Endodermal cell (in vitro differentiated cells): ENCODE results near the gene DNMBP. TPM values are rescaled to one million over a fixed set of nuclear protein-coding genes. Genes with fewer than 3 reads are reported as not detected.

Experiments
- DNase-seq: peaks from one replicate; pipeline ENCODE4 v3.0.0-alpha.2; 2017
- H3K27ac ChIP-seq: 2 replicates; pipeline ENCODE4 v1.5.1; 2013; ENCODE audit warnings: mild to moderate bottlenecking, low read depth, low read length, moderate library complexity
- H3K27me3 ChIP-seq: 2 replicates; pipeline ENCODE4 v1.6.1; 2013; ENCODE audit warnings: mild to moderate bottlenecking, low read length, moderate library complexity; ENCODE audit not compliant: insufficient read depth, control insufficient read depth, poor library complexity, severe bottlenecking
- H3K36me3 ChIP-seq: 2 replicates; pipeline ENCODE4 v1.7.0; 2013; ENCODE audit warnings: mild to moderate bottlenecking, low read length, moderate library complexity; ENCODE audit not compliant: control insufficient read depth, insufficient read depth
- H3K4me1 ChIP-seq: one replicate; pipeline ENCODE4 v1.7.0; 2013; ENCODE audit warnings: low read length; ENCODE audit not compliant: control insufficient read depth, insufficient read depth
- H3K4me3 ChIP-seq: 2 replicates; pipeline ENCODE4 v1.5.1; 2013; ENCODE audit warnings: mild to moderate bottlenecking, low read length, moderate library complexity
- H3K9ac ChIP-seq: 2 replicates; pipeline ENCODE4 v1.6.1; 2013; ENCODE audit warnings: mild to moderate bottlenecking, low read length, moderate library complexity; ENCODE audit not compliant: poor library complexity, severe bottlenecking; ENCODE audit errors: extremely low read depth
- H3K9me3 ChIP-seq: 2 replicates; pipeline ENCODE4 v1.6.1; 2013; ENCODE audit warnings: mild to moderate bottlenecking, low read length, moderate library complexity; ENCODE audit not compliant: control insufficient read depth
- H3K27ac Mint-ChIP-seq: 2 replicates; pipeline ENCODE4 v1.8.0; 2020; ENCODE audit warnings: mixed read lengths
- H3K27me3 Mint-ChIP-seq: 2 replicates; pipeline ENCODE4 v1.8.0; 2021; ENCODE audit warnings: mild to moderate bottlenecking, mixed read lengths; ENCODE audit not compliant: insufficient read depth
- H3K36me3 Mint-ChIP-seq: 2 replicates; pipeline ENCODE4 v1.8.0; 2020; ENCODE audit warnings: low read depth, mixed read lengths
- H3K4me1 Mint-ChIP-seq: 2 replicates; pipeline ENCODE4 v1.8.0; 2020; ENCODE audit warnings: mixed read lengths
- H3K4me3 Mint-ChIP-seq: 2 replicates; pipeline ENCODE4 v1.8.0; 2020; ENCODE audit warnings: mild to moderate bottlenecking, moderate library complexity, mixed read lengths
- H3K9me3 Mint-ChIP-seq: 2 replicates; pipeline ENCODE4 v1.8.0; 2020; ENCODE audit warnings: mild to moderate bottlenecking, mixed read lengths
- CTCF ChIP-seq: fragments of 200-600 bp; sonication (generic); conservative IDR thresholded peaks from 2 replicates; pipeline ENCODE4 v1.5.0; 2021; ENCODE audit warnings: antibody characterized with exemption, mild to moderate bottlenecking
- WGBS, 2 experiments: methylation state at CpG; one replicate each; pipeline versions ENCODE4 v1.1.5 to v1.1.7; 2013; ENCODE audit warnings: missing lambda C conversion rate in 2 of 2, mixed read lengths in 1 of 2; ENCODE audit not compliant: insufficient coverage in 1 of 2, insufficient read length in 1 of 2; 5-methylcytosine and 5-hydroxymethylcytosine counted together
- total RNA-seq, 2 donors: library from RNA; stranded (reverse); fragmentation: NEBNext Ultra II Directional in 1 of 2; extraction: Animal tissue kit (Norgen Biotek cat#: 25700) in 1 of 2; gene quantifications; 2 replicates in 1 of 2; 3 replicates in 1 of 2; pipeline ENCODE4 v1.2.1, GENCODE V29; 2021

Gene DNMBP
- total RNA-seq, 2 donors from 2014 or later = 45.4 to 85.4 TPM

- Mint-ChIP-seq H3K4me1 (peaks cover 40% of the 10 kb centered on the region), H3K9me3 (peaks cover 4% of the 10 kb centered on the region), H3K27me3 (peaks cover 3% of the 10 kb centered on the region), H3K36me3 (no peaks in the 10 kb centered on the region), H3K27ac (no peak overlapping the region), H3K4me3 (no peak overlapping the region)
- no peak for DNase-seq
- TF ChIP-seq CTCF = no peak
- no peak overlapping the region for H3K9ac ChIP-seq
- H3K27me3 ChIP-seq = no peaks in the 10 kb centered on the region
- H3K36me3 ChIP-seq = no peaks in the 10 kb centered on the region
- peaks cover 9% of the 10 kb centered on the region for H3K4me1 ChIP-seq
- 88 to 89% methylated on average over 10 to 11 of the region's 11 CpGs for WGBS, 2 experiments
- no peaks in the 10 kb centered on the region for H3K9me3 ChIP-seq
- H3K27ac ChIP-seq = no peak overlapping the region
- H3K4me3 ChIP-seq = no peak overlapping the region
Measured at GRCh38 chr10:100020886-100021253, 11.1 kb upstream of the DNMBP start.

- no peak for DNase-seq
- TF ChIP-seq CTCF = no peak
- H3K9me3 ChIP-seq = no peaks in the 10 kb centered on the region
- Mint-ChIP-seq H3K4me3 (no peak overlapping the region), H3K27me3 (no peaks in the 10 kb centered on the region), H3K27ac (peak overlapping the region; percentile 15), H3K36me3 (no peaks in the 10 kb centered on the region), H3K4me1 (peaks cover 35% of the 10 kb centered on the region), H3K9me3 (no peaks in the 10 kb centered on the region)
- H3K4me1 ChIP-seq = peaks cover 9% of the 10 kb centered on the region
- 75 to 82% methylated on average over 3 to 5 of the region's 5 CpGs for WGBS, 2 experiments
- H3K27ac ChIP-seq = peak overlapping the region; percentile 17
- H3K36me3 ChIP-seq = no peaks in the 10 kb centered on the region
- no peak overlapping the region for H3K4me3 ChIP-seq
- no peak overlapping the region for H3K9ac ChIP-seq
- no peaks in the 10 kb centered on the region for H3K27me3 ChIP-seq
Measured at GRCh38 chr10:100020142-100020885, 10.6 kb upstream of the DNMBP start.

- Mint-ChIP-seq H3K27me3 (no peaks in the 10 kb centered on the region), H3K9me3 (no peaks in the 10 kb centered on the region), H3K4me3 (no peak overlapping the region), H3K4me1 (peaks cover 29% of the 10 kb centered on the region), H3K36me3 (no peaks in the 10 kb centered on the region), H3K27ac (peak overlapping the region; percentile 15)
- Histone ChIP-seq H3K36me3 (no peaks in the 10 kb centered on the region), H3K4me1 (peaks cover 9% of the 10 kb centered on the region), H3K9me3 (no peaks in the 10 kb centered on the region), H3K9ac (no peak overlapping the region), H3K4me3 (no peak overlapping the region), H3K27me3 (no peaks in the 10 kb centered on the region), H3K27ac (peak overlapping the region; percentile 17)
- WGBS, 2 experiments = 42 to 48% methylated on average over 2 to 3 of the region's 3 CpGs
- DNase-seq = peak; percentile 78
- peak; percentile 73 for TF ChIP-seq CTCF
Measured at GRCh38 chr10:100019787-100020141, 10.0 kb upstream of the DNMBP start.
